ENCODE measurements around the gene CTNNAL1. TPM values are rescaled to one million over a fixed set of nuclear protein-coding genes. Genes with fewer than 3 reads are reported as not detected.

The CTNNAL1 gene
- polyA plus RNA-seq, 1 of the 3 experiments (the other 2 are of a cell fraction) = 32.8 TPM

DNA sequence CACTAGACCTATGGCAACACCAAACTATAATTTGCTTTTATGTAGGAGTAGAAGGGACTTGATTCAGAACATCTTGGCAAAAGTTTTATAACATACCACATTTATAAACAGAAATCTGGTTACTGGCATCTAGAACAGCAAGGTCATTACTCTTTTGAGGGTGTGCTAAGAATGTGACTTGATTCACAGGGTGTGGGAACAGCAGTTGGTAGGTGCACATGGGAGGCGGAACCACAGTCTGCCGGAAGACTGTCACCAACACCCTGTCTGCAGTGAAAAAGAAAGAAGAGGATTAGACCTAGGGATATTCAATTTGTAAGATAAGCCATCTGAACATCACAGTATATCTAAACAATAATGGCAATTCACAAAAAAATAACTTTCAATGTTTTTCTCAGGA, 102.4 kb downstream of the CTNNAL1 start:
- H3K9me3 ChIP-seq = no peaks in the 10 kb centered on the region
- H3K9ac ChIP-seq = no peak overlapping the region
- TF ChIP-seq TAF1 (IDR thresholded peaks at IDR 0.05; ENCODE audit: borderline replicate concordance, low read depth, low read length) = no peak
- no peaks in the 10 kb centered on the region for H3K79me2 ChIP-seq (ENCODE audit: insufficient read depth)
- no peak overlapping the region for H2AFZ ChIP-seq (ENCODE audit: low read depth)
- no peaks in the 10 kb centered on the region for H4K20me1 ChIP-seq (ENCODE audit: insufficient read depth)
- 100% methylated on average over 2 of the region's 2 CpGs for whole genome bisulfite sequencing (ENCODE audit: low lambda C conversion rate)
- H3K36me3 ChIP-seq (replicated peaks in 1 of 2; ENCODE audit: control insufficient read depth in 1 of 2, insufficient read depth in 2 of 2, low read length in 1 of 2) = peaks cover 22 to 80% of the 10 kb centered on the region in 2 experiments
- no peak overlapping the region for H3K27ac ChIP-seq (ENCODE audit: low read depth in 2 of 2, low read length in 1 of 2)
- no peaks in the 10 kb centered on the region for H3K9me2 ChIP-seq
- no peaks in the 10 kb centered on the region for H3F3A ChIP-seq (replicated peaks; ENCODE audit: insufficient read depth)
- H3K4me1 ChIP-seq (ENCODE audit: control insufficient read depth in 1 of 2, insufficient read depth in 2 of 2, low read depth in 1 of 2, low read length in 1 of 2) = no peaks in the 10 kb centered on the region
- H3K4me3 ChIP-seq (ENCODE audit: low read depth in 2 of 2, low read length in 1 of 2) = no peak overlapping the region
- H3K27me3 ChIP-seq (ENCODE audit: insufficient read depth) = no peaks in the 10 kb centered on the region
- DNase-seq = no peak
- ChIA-PET POLR2A (no interaction called here), CTCF (interaction anchor here (0.7 kb wide), 1 partner anchor 609 kb away, joined by 3 read pairs; no protein-coding TSS in a partner anchor)
- no peak overlapping the region for H3K4me2 ChIP-seq

DNA sequence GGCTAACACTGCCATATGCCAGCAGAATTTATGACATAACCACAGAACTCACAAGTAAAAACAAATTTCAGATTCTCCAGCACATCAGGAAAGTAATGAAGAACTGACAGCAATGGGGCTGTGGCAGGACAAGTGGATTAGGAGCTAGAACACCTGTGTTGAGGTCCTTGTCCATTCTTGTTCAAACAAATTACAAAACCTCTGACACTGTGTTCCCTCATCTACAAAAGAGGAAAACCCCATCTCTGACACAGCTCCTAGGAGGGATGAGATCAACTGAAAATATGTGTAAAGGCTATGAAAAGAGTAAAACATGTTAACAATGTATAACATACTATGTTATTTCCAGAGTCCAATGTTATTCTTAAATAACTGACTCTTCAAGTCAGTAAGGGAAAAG, 102.9 kb downstream of the CTNNAL1 start:
- POLR2A ChIA-PET = no interaction called here
- H3K4me1 ChIP-seq (ENCODE audit: control insufficient read depth in 1 of 2, insufficient read depth in 2 of 2, low read depth in 1 of 2, low read length in 1 of 2) = no peaks in the 10 kb centered on the region
- no peak overlapping the region for H2AFZ ChIP-seq (ENCODE audit: low read depth)
- no peaks in the 10 kb centered on the region for H3K9me2 ChIP-seq
- H3K79me2 ChIP-seq (ENCODE audit: insufficient read depth) = no peaks in the 10 kb centered on the region
- CTCF ChIA-PET = interaction anchor here (0.7 kb wide), 1 partner anchor 610 kb away, joined by 3 read pairs; no protein-coding TSS in a partner anchor
- no peaks in the 10 kb centered on the region for H4K20me1 ChIP-seq (ENCODE audit: insufficient read depth)
- H3K9me3 ChIP-seq = no peaks in the 10 kb centered on the region
- H3K4me2 ChIP-seq = no peak overlapping the region
- TF ChIP-seq, protein P1, sequence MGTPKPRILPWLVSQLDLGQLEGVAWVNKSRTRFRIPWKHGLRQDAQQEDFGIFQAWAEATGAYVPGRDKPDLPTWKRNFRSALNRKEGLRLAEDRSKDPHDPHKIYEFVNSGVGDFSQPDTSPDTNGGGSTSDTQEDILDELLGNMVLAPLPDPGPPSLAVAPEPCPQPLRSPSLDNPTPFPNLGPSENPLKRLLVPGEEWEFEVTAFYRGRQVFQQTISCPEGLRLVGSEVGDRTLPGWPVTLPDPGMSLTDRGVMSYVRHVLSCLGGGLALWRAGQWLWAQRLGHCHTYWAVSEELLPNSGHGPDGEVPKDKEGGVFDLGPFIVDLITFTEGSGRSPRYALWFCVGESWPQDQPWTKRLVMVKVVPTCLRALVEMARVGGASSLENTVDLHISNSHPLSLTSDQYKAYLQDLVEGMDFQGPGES (IDR thresholded peaks at IDR 0.05; ENCODE audit: low read depth, low read length) = no peak
- TF ChIP-seq, protein P2, sequence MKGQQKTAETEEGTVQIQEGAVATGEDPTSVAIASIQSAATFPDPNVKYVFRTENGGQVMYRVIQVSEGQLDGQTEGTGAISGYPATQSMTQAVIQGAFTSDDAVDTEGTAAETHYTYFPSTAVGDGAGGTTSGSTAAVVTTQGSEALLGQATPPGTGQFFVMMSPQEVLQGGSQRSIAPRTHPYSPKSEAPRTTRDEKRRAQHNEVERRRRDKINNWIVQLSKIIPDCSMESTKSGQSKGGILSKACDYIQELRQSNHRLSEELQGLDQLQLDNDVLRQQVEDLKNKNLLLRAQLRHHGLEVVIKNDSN (IDR thresholded peaks at IDR 0.05; ENCODE audit: borderline replicate concordance, low read depth) = no peak
- TF ChIP-seq RAD21 (IDR thresholded peaks at IDR 0.05; ENCODE audit: low read length) (no peak), TEAD4 (IDR thresholded peaks at IDR 0.05; ENCODE audit: borderline replicate concordance, insufficient read depth) (no peak), RCOR1 (IDR thresholded peaks at IDR 0.05; ENCODE audit: low read length) (no peak), EP300 (IDR thresholded peaks at IDR 0.05; ENCODE audit: borderline replicate concordance in 1 of 2, low read depth in 1 of 2, low read length in 1 of 2) (no peak), ELF1 (IDR thresholded peaks at IDR 0.05) (no peak), RFX5 (IDR thresholded peaks at IDR 0.05; ENCODE audit: low read length) (no peak), GABPA (IDR thresholded peaks at IDR 0.05; ENCODE audit: low read depth) (no peak), CHD2 (IDR thresholded peaks at IDR 0.05; ENCODE audit: low read length, partially characterized antibody) (no peak), JUND (IDR thresholded peaks at IDR 0.05) (no peak), SMC3 (IDR thresholded peaks at IDR 0.05; ENCODE audit: low read depth, low read length) (no peak), MEF2A (IDR thresholded peaks at IDR 0.05; ENCODE audit: borderline replicate concordance, low read depth) (no peak), YY1 (IDR thresholded peaks at IDR 0.05; ENCODE audit: low read depth) (no peak), RXRA (IDR thresholded peaks at IDR 0.05; ENCODE audit: borderline replicate concordance, low read depth) (no peak), NRF1 (IDR thresholded peaks at IDR 0.05; ENCODE audit: low read depth, low read length) (no peak), POLR2AphosphoS5 (IDR thresholded peaks at IDR 0.05; ENCODE audit: low read depth, low read length) (no peak)
- TF ChIP-seq, protein P3, sequence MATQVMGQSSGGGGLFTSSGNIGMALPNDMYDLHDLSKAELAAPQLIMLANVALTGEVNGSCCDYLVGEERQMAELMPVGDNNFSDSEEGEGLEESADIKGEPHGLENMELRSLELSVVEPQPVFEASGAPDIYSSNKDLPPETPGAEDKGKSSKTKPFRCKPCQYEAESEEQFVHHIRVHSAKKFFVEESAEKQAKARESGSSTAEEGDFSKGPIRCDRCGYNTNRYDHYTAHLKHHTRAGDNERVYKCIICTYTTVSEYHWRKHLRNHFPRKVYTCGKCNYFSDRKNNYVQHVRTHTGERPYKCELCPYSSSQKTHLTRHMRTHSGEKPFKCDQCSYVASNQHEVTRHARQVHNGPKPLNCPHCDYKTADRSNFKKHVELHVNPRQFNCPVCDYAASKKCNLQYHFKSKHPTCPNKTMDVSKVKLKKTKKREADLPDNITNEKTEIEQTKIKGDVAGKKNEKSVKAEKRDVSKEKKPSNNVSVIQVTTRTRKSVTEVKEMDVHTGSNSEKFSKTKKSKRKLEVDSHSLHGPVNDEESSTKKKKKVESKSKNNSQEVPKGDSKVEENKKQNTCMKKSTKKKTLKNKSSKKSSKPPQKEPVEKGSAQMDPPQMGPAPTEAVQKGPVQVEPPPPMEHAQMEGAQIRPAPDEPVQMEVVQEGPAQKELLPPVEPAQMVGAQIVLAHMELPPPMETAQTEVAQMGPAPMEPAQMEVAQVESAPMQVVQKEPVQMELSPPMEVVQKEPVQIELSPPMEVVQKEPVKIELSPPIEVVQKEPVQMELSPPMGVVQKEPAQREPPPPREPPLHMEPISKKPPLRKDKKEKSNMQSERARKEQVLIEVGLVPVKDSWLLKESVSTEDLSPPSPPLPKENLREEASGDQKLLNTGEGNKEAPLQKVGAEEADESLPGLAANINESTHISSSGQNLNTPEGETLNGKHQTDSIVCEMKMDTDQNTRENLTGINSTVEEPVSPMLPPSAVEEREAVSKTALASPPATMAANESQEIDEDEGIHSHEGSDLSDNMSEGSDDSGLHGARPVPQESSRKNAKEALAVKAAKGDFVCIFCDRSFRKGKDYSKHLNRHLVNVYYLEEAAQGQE (IDR thresholded peaks at IDR 0.05; ENCODE audit: low read depth, low read length) = no peak
- DNase-seq = no peak
- no peak overlapping the region for H3K27ac ChIP-seq (ENCODE audit: low read depth in 2 of 2, low read length in 1 of 2)
- peaks cover 22 to 79% of the 10 kb centered on the region in 2 experiments for H3K36me3 ChIP-seq (replicated peaks in 1 of 2; ENCODE audit: control insufficient read depth in 1 of 2, insufficient read depth in 2 of 2, low read length in 1 of 2)
- H3K27me3 ChIP-seq (ENCODE audit: insufficient read depth) = no peaks in the 10 kb centered on the region
- H3K9ac ChIP-seq = no peak overlapping the region
- no peaks in the 10 kb centered on the region for H3F3A ChIP-seq (replicated peaks; ENCODE audit: insufficient read depth)
- no peak overlapping the region for H3K4me3 ChIP-seq (ENCODE audit: low read depth in 2 of 2, low read length in 1 of 2)

Data from SK-N-SH (cell line).